Uterus (tissue), 2 donors: ENCODE data around the gene MUC20.

Experiments used
- CTCF ChIP-seq, 4 experiments: fragments of 200-600 bp in 2 of 4; fragments of 450-650 bp in 2 of 4; sonication (generic) in 2 of 4; IDR thresholded peaks; one replicate each; pipeline ENCODE4 v1.5.1; 2016 to 2019; ENCODE audit warnings: antibody characterized with exemption in 4 of 4, mild to moderate bottlenecking in 2 of 4, moderate library complexity in 1 of 4
- POLR2A ChIP-seq, 2 donors: fragments of 450-650 bp; IDR thresholded peaks; one replicate each; pipeline ENCODE4 v1.6.1; 2016; ENCODE audit warnings: antibody characterized with exemption in 2 of 2, mild to moderate bottlenecking in 1 of 2, moderate library complexity in 1 of 2

- TF ChIP-seq CTCF (IDR thresholded peaks at IDR 0.05) (no peak), POLR2A (IDR thresholded peaks at IDR 0.05) (no peak)
Measured at GRCh38 chr3:195738274-195739044, 17.7 kb downstream of the MUC20 start.
